Osteoblast (primary cell): ENCODE data around the gene ZBTB33. TPM values are rescaled to one million over a fixed set of nuclear protein-coding genes. Genes with fewer than 3 reads are reported as not detected.

Experiments used
- DNase-seq: peaks from one replicate; pipeline ENCODE4 v3.0.0; 2011; ENCODE audit warnings: low spot score, mixed read lengths; ENCODE audit not compliant: insufficient read length; ENCODE audit errors: missing footprints
- H2AFZ ChIP-seq: 2 replicates; pipeline ENCODE4 v1.6.0; 2011; ENCODE audit warnings: mild to moderate bottlenecking, low read length
- H3K27ac ChIP-seq: 2 replicates; pipeline ENCODE4 v1.5.1; 2011; ENCODE audit warnings: mild to moderate bottlenecking, low read depth, low read length, moderate library complexity
- H3K27me3 ChIP-seq: 2 replicates; pipeline ENCODE4 v1.6.0; 2012; ENCODE audit warnings: mild to moderate bottlenecking, control low read depth, inconsistent platforms, low read length, moderate library complexity; ENCODE audit not compliant: insufficient read depth
- H3K36me3 ChIP-seq: 2 replicates; pipeline ENCODE4 v1.5.1; 2011; ENCODE audit warnings: mild to moderate bottlenecking, low read length, control low read depth, moderate library complexity; ENCODE audit not compliant: insufficient read depth
- H3K4me1 ChIP-seq: 2 replicates; pipeline ENCODE4 v1.5.1; 2011; ENCODE audit warnings: mild to moderate bottlenecking, low read length, control low read depth, moderate library complexity; ENCODE audit not compliant: insufficient read depth
- H3K4me2 ChIP-seq: 2 replicates; pipeline ENCODE4 v1.6.0; 2011; ENCODE audit warnings: mild to moderate bottlenecking, low read length; ENCODE audit not compliant: insufficient read depth
- H3K4me3 ChIP-seq: fragments of 200-600 bp; sonication (generic); 3 replicates; pipeline ENCODE4 v1.5.1; 2012; ENCODE audit warnings: mild to moderate bottlenecking, low read length, inconsistent platforms; ENCODE audit not compliant: insufficient read depth
- H3K79me2 ChIP-seq: 2 replicates; pipeline ENCODE4 v1.6.0; 2012; ENCODE audit warnings: mild to moderate bottlenecking, low read length, control low read depth, inconsistent platforms; ENCODE audit not compliant: insufficient read depth
- H3K9me3 ChIP-seq: 2 replicates; pipeline ENCODE4 v1.5.1; 2011; ENCODE audit warnings: low read depth, low read length, control low read depth
- H4K20me1 ChIP-seq: 2 replicates; pipeline ENCODE4 v1.6.0; 2012; ENCODE audit warnings: mild to moderate bottlenecking, low read length, control low read depth; ENCODE audit not compliant: insufficient read depth
- total RNA-seq: library from RNA; depleted of rRNA; stranded (reverse); fragments of >200 nt; gene quantifications from 2 replicates; pipeline ENCODE4 v1.2.3, GENCODE V29; 2012
- TF ChIP-seq, protein P1 (sequence below): IDR thresholded peaks from 2 replicates; pipeline ENCODE4 v1.5.1; 2011; ENCODE audit warnings: mild to moderate bottlenecking, low read depth, low read length, moderate library complexity; ENCODE audit errors: extremely low read depth

Gene ZBTB33
- total RNA-seq, 1 donor: 19.2 TPM

DNA sequence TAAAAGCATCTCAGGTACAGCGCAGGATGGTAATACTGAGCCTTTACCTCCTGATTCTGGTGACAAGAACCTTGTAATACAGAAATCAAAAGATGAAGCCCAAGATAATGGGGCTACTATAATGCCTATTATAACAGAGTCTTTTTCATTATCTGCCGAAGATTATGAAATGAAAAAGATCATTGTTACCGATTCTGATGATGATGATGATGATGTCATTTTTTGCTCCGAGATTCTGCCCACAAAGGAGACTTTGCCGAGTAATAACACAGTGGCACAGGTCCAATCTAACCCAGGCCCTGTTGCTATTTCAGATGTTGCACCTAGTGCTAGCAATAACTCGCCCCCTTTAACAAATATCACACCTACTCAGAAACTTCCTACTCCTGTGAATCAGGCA is 3.2 kb downstream of the ZBTB33 start:
- no peak overlapping the region for H3K27ac ChIP-seq
- H3K9me3 ChIP-seq: no peaks in the 10 kb centered on the region
- no peaks in the 10 kb centered on the region for H3K27me3 ChIP-seq
- peaks cover 15% of the 10 kb centered on the region for H3K79me2 ChIP-seq
- H3K36me3 ChIP-seq: peaks cover 9% of the 10 kb centered on the region
- no peaks in the 10 kb centered on the region for H3K4me1 ChIP-seq
- no peak overlapping the region for H3K4me3 ChIP-seq
- H2AFZ ChIP-seq: no peak overlapping the region
- peaks cover 3% of the 10 kb centered on the region for H4K20me1 ChIP-seq
- TF ChIP-seq, protein P1, sequence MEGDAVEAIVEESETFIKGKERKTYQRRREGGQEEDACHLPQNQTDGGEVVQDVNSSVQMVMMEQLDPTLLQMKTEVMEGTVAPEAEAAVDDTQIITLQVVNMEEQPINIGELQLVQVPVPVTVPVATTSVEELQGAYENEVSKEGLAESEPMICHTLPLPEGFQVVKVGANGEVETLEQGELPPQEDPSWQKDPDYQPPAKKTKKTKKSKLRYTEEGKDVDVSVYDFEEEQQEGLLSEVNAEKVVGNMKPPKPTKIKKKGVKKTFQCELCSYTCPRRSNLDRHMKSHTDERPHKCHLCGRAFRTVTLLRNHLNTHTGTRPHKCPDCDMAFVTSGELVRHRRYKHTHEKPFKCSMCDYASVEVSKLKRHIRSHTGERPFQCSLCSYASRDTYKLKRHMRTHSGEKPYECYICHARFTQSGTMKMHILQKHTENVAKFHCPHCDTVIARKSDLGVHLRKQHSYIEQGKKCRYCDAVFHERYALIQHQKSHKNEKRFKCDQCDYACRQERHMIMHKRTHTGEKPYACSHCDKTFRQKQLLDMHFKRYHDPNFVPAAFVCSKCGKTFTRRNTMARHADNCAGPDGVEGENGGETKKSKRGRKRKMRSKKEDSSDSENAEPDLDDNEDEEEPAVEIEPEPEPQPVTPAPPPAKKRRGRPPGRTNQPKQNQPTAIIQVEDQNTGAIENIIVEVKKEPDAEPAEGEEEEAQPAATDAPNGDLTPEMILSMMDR: no peak
- no peak for DNase-seq
- no peak overlapping the region for H3K4me2 ChIP-seq

DNA sequence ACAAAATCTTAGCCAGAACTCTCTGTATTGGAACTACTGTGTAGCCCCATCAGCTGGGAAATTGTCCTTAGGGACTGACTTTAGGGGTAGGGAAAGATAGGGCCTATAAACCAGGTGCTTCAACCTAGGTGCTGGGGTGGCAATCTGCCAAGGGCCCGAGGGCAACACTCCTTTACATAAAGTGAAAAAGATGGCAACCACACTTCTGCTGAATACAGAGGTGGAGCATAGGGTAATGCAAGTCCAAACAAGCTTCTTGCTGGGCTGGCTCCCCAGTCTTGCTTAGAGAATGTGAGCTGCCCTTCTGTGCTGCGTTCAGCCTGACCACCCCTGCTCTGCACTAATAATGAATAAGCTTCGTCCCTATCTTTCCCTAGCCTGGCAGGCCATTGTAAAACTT is 9.8 kb downstream of the ZBTB33 start:
- Histone ChIP-seq H2AFZ (no peak overlapping the region), H3K36me3 (no peaks in the 10 kb centered on the region)

DNA sequence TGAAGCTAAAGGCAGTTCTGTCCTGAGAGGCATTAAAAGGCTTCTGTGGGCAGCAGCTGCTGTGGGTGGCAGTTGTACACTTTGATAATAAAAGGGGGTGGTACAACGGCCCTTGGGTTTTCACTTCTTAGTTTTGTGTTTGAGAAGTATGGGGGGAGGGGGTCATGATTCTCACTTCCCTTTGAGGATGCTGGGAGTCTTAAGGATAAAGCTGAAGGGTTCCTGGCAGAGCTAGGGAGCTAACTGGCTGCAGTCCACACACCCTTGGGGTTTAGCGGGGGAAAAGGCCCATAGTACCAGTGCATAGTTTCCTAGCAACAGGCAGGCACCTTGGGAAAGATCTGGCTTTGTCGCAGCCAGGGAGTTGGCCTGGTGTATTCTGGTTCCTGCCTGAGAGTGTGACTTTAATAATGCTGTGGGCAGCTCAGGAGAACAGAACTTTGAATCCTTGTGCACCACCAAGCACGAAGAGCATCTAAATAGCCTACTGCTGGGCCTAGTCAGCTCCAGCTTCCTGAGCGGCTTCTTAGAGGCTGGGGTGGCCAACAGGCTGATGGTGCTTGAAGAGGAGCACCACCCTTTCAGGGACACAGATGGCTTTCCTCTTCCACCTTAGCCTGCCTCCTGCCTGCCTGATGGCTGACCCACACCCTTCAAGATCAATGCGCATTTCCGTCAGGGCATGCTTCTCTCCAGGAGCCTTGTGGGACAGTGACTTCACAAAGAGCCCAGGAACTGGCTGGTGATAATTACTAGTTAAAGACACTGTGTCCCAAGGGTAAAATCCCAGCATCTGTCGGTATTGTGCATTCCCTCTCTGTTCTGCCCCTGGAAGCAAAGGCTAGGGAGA is 12.5 kb downstream of the ZBTB33 start:
- Histone ChIP-seq H3K4me1 (no peaks in the 10 kb centered on the region), H3K9me3 (no peaks in the 10 kb centered on the region), H3K27me3 (no peaks in the 10 kb centered on the region), H3K27ac (no peak overlapping the region), H3K4me2 (no peak overlapping the region), H3K4me3 (no peak overlapping the region), H4K20me1 (no peaks in the 10 kb centered on the region), H2AFZ (no peak overlapping the region), H3K79me2 (no peaks in the 10 kb centered on the region), H3K36me3 (no peaks in the 10 kb centered on the region)
- TF ChIP-seq, protein P1: no peak
- no peak for DNase-seq

More for the DNA sequence above, 9.8 kb downstream of the ZBTB33 start:
- Histone ChIP-seq H3K27me3 (no peaks in the 10 kb centered on the region), H3K27ac (no peak overlapping the region), H3K4me1 (no peaks in the 10 kb centered on the region), H3K4me2 (no peak overlapping the region), H3K4me3 (no peak overlapping the region), H4K20me1 (no peaks in the 10 kb centered on the region), H3K79me2 (no peaks in the 10 kb centered on the region), H3K9me3 (no peaks in the 10 kb centered on the region)
- TF ChIP-seq, protein P1: no peak
- DNase-seq: no peak

DNA sequence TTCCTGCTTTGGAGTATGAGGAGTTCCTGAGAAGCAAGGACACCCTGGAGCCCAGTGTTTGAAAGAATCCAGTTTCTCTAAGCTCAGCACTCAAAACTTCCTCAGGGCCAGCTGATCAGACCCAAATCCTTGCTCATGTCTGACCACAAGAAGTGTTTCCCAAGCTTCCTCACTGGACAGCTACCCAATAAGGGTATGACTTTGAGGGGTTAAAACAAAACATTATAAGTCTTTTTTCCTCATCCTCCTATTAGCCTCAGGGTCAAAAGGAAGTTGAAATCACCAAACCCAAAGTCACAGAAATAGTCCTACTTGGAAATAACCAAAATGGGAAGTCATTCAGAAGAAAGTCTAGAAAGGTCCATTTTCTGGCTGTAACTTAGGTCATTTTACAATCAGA is 13.7 kb downstream of the ZBTB33 start:
- no peaks in the 10 kb centered on the region for H3K9me3 ChIP-seq
- no peaks in the 10 kb centered on the region for H3K27me3 ChIP-seq
- no peaks in the 10 kb centered on the region for H3K36me3 ChIP-seq
- no peak overlapping the region for H3K4me3 ChIP-seq
- TF ChIP-seq, protein P1: no peak
- H3K79me2 ChIP-seq: no peaks in the 10 kb centered on the region
- no peak overlapping the region for H3K4me2 ChIP-seq
- no peak overlapping the region for H2AFZ ChIP-seq
- no peaks in the 10 kb centered on the region for H4K20me1 ChIP-seq
- DNase-seq: no peak
- no peaks in the 10 kb centered on the region for H3K4me1 ChIP-seq
- H3K27ac ChIP-seq: no peak overlapping the region
